HG03378 (cell line): ENCODE measurements around the gene SLC12A8.

Source experiments
- ATAC-seq: cut with Tn5 transposase; IDR thresholded peaks from one replicate; pipeline ENCODE4 v1.9.1; 2021; ENCODE audit warnings: mild to moderate bottlenecking, moderate library complexity; ENCODE audit not compliant: unreplicated experiment

The SLC12A8 gene

DNA sequence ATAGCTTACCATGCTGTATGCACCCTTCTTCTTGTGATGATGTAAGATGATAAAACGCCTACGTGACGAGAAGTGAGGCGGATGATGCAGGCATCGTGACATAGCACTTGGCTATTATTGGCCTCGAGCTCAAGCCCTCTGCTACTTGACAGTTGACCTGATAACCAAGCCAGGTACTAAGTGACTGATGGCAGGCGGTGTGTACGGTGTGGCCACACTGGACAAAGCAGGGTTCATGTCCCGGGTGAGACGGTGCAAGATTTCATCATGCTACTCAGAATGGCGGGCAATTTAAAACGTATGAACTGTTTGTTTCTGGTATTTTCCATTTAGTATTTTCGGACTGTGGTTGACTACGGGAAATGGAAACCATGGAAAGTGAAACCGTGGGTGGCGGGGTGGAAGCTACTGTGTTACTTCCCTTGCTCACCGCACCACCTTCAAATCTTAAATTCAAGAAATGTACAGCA is 57.7 kb downstream of the SLC12A8 start:
- no peak for ATAC-seq

DNA sequence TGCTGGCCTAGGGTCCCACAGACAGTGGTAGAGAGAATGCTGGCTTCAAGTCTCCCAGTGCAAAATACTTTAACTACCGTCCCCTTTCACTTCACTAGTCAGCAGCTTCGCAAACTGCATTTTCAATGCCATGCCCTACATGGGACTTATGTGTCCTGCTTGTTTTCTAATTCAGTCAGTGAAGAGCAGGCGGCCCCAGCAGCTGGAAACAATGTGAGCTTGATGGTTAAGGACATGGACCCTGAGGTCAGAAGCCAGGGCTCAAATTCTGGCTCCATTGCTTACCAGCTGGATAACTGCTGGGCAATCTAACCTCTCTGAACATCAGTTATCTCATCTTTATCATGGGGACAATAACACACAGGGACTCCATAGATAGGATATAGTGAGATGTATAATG is 58.4 kb downstream of the SLC12A8 start:
- no peak for ATAC-seq

DNA sequence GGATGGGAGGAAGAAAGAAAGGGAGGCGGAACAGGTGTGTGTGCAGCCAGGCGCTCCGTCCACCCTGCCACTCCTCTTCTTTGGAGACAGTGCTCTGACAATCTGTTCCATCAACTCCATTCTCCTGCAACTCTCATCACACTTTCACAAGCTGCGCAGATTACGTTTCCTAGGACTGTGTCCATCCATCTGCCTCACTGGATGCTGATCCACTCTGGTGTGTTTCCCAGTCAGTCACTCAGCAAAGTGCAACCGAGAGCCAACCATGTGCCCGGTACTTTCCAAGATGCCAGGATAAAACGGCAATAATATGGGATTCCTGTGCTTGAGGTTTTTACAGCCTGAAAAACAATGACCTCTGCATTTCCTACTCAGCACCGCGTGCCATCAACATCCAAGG is 59.6 kb downstream of the SLC12A8 start:
- no peak for ATAC-seq

DNA sequence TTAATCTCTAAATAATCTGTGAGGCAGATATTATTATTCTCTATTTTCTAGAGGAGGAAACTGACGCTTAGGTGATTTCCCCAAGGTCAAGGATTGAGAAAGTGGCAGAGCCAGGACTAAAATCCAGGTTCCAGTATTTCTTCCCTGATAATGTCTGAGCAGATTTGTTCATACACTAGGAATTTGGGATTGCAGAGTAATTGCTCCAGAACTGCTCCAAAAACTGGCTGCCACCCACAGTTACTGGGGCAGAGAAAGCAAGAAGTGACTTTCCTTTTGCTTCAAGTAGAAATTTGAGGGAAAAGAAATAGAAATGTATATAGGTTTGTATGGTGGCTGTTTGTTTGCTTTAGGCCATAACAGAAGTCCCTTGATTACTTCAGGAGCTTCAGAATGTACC is 60.6 kb downstream of the SLC12A8 start:
- no peak for ATAC-seq

DNA sequence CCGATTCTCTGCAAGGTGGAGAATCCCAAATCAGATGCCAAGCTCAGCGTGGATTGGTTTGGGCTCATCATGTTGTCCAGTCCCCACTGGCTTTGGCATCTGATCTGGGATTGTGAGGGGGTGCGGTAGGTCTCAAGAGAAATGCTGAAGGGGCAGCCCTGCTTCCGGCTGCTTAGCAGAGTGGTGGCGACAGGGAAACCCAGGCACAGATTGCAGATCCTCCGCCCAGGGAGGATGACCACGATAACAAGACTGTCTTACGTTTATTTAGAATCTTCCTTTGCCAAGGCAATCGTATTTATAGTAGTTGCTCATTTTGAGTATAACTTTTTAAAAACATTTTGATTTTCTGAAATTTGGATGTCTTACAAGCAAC is 61.1 kb downstream of the SLC12A8 start:
- no peak for ATAC-seq

DNA sequence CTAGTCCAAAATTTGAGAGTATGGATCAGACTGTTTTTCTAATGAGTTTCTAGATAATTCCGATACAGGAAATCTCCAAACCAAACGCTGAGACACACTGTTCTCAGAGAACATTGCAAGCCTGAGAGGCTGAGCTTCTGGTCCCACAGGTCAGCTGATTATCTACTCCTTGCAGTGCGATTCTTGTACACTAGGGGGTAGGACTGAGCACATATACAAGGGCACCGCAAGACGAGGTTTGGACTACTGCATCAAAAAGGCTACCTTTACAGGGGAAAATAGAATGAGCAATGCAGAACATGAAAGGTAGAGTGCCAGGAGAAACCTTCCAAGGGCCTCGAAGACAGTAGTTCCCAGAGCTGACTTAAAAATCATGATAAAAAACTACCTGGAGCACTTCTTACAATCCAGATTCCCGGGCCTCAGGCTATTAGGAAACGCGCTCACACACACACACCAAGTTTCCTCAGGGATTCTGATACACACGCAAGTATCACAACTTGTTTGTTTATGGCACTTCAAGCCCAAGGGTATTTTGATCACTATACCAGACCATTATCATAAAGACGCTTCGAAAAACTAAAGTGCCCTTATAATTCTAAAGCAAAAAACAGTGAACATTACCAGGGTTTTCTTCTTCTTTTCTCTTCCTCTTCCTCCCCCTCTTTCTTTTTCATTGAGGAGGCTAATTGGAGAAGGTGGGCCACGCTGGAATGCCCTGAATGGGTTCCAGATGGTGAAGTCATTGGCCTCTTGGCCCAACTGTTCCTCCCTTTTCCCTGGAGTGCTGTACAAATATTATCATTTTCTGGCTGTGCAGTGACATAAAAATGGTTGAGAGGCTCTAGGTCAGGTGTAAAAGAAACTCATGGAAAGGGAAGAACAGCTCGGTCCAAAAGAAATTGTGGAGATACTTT is 61.8 kb downstream of the SLC12A8 start:
- ATAC-seq, result no peak

DNA sequence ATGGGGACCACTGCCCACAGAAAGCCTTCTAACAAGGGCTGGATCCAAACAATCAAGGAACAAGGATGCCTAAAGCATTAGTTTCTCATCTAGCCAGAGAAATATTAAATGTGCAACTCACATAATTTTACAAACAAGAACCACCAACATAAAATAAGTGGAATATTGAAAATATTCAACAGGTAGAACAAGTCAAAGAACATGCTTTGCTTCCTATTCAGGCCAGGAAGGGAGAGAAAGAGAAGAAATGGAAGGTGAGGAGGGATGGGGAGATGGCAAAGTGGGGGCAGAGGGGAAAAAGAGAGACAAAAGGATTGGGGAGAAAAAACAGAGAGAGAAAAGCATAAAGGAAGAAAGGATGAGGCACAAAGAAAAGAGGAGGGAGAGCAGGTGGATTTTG is 63.1 kb downstream of the SLC12A8 start:
- ATAC-seq, result no peak

DNA sequence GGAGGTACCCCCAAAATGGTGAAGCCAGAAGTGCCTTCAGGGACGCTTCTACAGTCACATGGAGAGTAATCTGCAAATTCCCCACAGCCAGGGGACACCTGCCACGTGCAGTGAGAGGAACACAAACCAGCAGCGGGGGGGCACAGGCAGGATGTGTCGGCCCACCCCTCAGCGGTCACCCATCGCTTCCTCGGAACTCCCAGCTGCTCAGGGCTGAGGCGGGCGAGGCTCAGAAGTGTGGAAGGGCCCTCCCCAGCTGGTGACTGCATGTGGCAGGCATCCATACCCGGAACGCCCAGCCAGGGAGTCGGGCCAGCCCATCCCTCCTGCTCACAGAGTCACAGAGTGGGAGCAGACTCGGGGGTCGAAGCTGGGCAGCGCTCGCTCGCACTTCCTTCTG is 63.7 kb downstream of the SLC12A8 start:
- ATAC-seq, result no peak

DNA sequence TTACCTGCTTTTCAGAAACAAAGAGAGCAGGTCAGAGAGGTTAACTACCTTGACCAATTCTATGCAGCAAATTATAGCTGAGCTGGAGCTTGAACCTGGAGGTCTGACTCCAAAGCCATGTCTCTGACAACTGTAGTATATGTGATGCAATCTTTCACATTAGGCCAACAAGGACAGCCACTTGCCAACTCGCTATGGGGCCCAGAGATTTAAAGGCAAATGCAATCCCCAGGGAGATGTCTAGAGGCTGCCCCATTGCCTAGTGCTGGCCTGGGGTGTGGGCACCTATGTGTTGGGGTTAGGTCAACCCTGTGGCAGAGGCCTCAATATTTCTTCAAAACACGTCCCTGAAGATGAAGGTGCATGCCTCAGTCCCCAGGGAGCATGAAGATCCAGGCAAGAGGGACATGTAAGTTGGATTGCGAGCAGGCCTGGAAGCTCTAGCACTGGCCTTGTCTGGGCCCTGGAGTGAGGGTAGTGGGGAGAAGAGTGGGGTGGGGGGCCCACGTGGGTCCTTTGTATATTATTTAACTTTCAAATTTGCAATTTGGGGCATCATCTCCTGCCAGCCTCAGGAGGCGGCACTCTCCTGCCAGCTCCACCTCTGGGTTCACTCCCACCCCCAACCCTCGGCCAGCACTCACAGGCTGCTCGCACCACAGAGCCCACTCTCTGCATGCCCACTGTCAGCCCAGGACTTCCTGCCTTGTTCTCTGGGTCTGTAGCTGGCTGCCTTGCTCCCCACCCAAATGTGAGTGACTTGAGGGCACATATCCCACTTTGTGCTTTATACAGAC is 64.3 kb downstream of the SLC12A8 start:
- ATAC-seq, result no peak

DNA sequence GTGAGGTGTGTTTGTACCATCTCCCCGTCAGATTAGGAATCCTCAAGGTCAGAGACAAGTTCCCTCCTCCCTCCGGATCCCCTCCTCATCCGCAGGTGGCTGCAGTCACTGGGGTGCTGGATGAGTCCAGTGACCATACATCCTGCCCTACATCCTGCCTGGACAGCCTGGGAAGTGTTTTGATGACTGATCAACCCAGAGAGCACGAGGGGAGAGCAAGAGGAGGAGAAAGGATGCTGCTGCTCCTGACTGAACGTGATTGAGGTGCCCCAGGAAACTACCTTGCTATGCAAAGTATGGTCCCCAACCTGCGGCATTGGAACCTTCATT is 65.1 kb downstream of the SLC12A8 start:
- ATAC-seq, result no peak

DNA sequence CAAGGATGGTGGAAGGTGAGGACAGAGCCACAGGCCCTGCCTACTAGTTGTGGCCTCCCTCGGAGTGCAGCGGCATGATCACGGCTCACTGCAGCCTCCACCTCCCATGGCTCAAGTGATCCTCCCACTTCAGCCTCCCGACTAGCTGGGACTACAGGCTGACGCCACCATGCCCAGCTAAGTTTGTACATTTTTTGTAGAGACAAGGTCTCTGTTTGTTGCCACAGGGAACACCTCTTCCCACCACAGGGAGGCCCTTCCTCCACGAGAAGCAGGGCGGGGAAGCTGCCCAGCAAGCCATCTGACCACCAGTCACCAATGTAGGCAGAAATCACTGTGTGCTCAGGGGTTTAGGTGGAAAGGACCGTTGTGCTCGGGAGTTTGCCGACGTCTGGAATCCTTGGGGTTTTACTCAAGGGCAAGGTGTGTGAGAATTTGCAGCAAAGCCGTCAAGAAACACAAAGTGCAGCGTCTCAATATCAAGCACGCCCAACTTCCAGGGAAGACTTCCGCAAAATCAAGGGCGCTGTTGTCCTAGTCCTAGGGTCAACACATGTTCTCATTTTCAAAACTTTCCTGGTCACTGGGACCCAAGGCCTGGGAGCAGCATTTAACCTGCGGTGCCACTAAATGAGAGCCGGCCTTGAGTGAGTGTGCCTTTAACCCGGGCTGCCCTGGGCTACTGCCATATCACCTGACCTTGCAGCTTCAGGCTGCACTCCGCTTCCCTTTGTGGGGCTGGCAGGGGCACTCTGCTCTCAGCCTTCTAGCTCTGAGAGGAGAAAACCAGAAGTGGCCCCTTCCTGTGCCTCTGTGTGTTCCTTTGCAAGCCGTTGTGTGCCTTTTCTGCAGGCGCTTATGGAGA is 65.7 kb downstream of the SLC12A8 start:
- no peak for ATAC-seq

DNA sequence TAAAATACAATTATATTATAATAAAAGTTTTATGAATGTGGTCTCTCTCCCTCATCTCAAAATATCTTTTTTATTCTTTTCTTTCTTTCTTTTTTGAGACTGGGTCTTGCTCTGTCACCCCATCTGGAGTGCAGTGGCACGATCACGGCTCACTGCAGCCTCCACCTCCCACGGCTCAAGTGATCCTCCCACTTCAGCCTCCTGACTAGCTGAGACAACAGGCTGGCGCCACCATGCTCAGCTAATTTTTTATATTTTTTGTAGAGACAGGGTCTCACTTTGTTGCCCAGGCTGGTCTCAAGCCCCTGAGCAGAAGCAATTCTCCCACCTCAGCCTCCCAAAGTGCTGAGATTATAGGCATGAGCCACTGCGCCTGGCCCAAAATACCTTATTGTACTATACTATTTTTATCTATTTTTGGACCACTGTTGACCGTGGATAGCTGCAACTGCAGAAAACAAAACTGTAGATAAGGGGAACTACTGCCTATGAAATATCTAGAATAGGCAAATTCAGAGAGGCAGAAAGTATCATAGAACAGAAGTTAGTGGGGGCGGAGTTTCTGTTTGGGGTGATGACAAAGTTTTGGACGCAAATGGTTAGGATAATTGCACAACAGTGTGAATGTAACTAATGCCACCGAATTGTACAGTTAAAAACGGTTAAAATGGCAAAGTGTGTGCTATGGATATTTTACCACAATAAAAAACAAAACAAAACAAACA is 66.6 kb downstream of the SLC12A8 start:
- ATAC-seq, result no peak

DNA sequence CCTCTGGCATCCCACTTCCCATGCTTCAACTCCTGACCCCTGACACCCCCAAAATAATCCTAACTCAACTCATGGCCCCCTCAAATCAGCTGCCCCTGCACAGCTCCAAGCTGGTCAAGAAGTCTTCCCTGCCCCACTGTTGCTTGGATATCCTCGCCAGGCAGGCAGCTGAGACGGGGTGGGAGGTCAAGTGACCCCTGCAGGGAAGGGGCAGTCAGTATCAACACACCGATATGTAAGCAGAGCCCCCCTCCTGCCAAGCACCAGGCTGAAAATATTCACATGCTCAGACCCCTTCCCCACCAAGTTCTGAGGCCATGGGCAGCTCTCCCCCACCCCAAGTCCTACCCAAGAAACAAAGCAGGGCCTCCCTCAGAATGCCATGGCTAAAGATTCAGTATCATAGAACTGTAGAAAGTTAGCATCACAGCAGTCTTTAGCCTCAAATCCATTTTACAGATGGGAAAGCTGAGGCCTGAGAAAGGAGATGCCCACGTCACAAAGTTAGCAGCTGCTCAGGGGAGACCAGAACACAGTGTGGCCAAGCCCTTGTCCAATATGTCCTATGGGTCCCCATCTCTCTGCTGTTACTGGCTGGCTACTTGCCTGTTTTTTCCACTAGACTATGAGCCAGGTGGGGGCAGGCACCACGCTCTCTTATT is 67.8 kb downstream of the SLC12A8 start:
- no peak for ATAC-seq

DNA sequence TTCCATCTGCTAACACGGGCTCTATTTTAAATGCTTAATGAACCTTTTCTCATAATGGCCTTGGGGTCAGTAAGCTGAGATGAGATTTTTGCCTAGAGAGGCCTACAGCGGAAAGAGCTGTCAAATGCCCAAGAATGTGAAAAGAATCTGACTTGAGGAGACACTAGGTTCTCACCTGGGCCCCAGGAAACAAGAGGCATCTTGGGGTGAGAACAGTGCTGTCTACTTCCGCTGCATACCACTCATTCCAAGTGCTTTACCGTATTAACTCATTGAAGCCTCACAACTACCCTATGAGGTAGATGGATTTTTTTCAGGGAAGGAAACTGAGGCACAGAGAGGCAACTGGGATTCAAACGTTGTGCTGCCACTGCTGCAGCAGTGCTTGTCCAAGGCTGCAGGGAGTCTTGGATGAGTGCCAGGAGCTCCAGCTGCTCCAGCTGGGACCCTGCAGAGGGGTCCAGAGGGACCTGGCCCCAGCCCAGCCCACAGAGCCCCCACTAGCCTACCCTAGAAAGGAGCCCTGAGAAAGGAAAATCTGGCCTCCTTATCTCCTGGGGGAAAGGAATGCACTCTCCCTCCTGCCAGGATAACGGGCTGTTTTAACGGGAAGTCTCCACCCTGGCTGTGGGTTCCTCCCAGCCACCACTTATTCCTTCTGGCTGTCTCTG is 68.4 kb downstream of the SLC12A8 start:
- no peak for ATAC-seq

DNA sequence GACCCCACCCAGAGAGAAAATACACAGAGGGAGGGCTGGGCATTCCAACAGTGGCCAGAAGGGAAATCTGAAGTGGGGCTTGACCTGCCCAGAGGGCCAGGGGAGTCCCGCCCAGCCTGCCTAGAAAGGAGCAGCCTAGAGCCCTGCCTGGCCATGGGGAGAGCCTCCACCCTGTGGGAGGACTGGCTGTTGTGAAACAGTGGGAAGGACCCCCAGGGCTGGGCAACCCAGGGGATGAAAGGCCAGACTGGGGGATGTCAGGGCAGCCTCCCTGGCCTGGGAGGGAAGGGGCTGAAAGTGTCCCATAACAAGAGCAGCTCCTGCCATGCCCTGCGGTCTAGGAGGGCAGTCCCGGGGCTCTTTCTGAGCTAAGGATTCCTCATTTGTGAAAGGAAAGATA is 69.0 kb downstream of the SLC12A8 start:
- no peak for ATAC-seq

DNA sequence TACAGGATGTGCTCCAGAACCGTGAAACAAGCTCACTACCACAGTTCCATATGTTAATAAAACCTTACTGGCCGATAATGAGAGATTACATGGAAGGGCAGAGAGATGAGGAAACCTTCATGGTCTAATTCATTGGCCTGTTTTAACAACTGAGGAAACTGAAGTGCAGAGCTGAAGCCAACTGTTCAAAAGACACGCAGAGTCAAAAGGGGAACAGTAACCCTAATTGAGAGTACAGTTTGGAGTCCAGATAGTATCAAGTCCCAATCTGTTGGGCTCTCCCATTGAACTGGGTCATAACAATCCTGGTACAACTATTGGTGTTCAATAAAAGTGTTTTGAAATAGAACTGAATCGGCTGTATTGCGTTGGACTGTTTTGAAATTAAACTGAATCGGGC is 69.6 kb downstream of the SLC12A8 start:
- no peak for ATAC-seq

DNA sequence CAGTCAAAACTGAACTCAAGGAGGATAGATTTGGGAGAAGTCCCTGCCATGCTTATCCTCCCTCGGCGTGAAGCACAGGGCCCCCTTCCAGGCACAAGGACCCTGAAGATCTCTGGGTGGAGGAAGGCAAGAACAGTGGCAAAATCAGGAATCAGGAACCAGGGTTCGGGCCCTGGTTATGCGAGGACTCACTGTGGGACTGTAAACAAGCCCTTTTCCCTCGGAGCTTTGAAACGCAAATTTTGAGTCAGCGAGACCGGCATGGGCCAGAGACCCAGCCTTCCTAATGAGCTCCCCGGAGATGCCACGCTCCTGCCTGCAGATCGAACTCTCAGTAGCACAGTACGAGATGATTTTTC is 70.1 kb downstream of the SLC12A8 start:
- no peak for ATAC-seq

DNA sequence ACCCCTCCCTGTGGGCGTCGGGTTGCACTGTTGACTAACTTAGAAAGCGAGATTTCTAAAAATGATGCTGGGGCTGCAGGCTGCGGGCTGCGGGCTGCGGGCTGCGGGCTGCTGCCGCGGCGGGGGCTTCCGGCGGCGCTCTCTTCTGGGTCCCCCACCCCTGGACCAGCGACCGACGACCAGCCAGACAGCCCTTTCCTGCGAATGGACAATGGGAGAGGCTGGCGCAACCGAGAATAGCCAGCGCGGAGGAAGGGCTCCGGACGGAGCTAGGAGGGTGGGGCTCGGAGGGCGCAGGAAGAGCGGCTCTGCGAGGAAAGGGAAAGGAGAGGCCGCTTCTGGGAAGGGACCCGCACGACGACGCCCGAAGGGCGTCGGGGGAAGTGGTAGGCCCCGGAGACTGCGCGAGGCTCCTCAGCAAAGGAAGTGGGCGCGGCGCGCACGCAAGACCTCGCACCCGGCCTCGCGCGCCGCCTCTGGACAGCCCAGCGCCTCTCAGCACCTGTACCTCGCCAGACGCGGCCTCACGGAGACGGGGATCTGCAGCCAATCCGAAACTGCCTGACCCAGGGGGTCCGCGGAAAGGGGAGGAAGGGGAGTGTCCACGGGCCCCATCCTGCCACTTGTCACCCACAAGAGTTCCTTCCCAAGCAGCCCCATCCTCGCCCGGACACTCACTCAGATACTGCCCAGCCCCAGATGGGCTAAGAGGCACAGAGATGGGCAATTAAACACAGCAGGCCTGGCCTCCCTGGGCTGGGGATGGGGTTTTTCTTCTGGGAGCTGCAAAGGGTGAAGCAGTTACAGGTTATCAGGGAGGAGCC is 70.7 kb downstream of the SLC12A8 start:
- peak; percentile 41 for ATAC-seq
